ENCODE data around the gene CLTC. TPM values are rescaled to one million over a fixed set of nuclear protein-coding genes. Genes with fewer than 3 reads are reported as not detected.

The CLTC gene
- total and polyA plus RNA-seq, 7 experiments from 2014 or later = 31.2 to 174 (median 78.1) TPM

DNA sequence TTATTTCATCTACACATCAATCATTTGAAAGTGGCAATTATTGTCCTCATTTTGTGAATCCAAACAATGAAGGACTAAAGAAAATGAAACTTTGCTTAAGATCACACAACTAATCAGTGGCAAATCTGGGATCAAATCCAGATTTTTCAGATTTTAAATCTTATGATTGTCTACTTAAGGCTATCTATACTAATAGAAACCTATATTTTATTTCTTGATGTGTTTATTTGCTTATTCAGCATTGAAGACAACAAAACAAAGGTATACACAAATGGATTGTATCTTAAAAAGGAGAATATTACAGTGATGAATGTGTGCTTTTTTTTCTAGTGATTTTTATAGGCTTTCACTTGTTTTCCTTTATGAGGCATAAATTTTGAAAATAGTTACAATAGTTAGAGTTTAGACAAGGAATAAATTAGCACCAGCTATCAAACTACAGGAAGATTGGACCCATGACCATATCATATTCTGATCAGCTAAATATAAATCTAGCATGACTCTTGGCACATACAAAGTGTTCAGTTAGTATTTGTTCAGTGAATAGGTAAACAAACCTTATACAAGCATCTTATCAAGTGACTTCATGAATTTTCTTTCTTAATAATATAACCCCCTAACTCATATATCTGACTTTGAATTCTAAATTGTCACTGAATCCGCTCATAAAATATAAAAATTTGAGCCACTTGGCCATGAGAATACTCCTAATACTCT is 108.3 kb downstream of the CLTC start:
- ChIA-PET CTCF (no interaction called here), POLR2A (no interaction called here)
- Histone ChIP-seq H3K27me3 (ENCODE audit: control insufficient read depth in 2 of 2, insufficient read depth in 2 of 2, low read length in 2 of 2) (no peaks in the 10 kb centered on the region), H3K4me1 (ENCODE audit: control insufficient read depth in 2 of 2, insufficient read depth in 2 of 2, low read length in 2 of 2) (peaks cover 0 to 8% of the 10 kb centered on the region in 2 donors), H3K4me3 (ENCODE audit: low read length) (no peak overlapping the region), H3K36me3 (ENCODE audit: control insufficient read depth in 2 of 3, insufficient read depth in 3 of 3, low read length in 3 of 3) (peaks cover 0 to 3% (median 0%) of the 10 kb centered on the region in 3 experiments), H3K9me3 (ENCODE audit: control insufficient read depth in 2 of 3, low read length in 3 of 3) (no peaks in the 10 kb centered on the region), H3K27ac (ENCODE audit: low read depth, low read length) (no peak overlapping the region)
- Mint-ChIP-seq H3K4me3 (no peak overlapping the region), H3K9me3 (no peaks in the 10 kb centered on the region), H3K27me3 (no peaks in the 10 kb centered on the region), H3K27ac (no peak overlapping the region), H3K4me1 (peaks cover 12 to 36% (median 29%) of the 10 kb centered on the region in 7 donors), H3K36me3 (peaks cover 0 to 14% (median 4%) of the 10 kb centered on the region in 5 donors)
- DNase-seq = no peak
- intact Hi-C loops (cut with micrococcal nuclease) = no loop called here
- ATAC-seq = no peak

DNA sequence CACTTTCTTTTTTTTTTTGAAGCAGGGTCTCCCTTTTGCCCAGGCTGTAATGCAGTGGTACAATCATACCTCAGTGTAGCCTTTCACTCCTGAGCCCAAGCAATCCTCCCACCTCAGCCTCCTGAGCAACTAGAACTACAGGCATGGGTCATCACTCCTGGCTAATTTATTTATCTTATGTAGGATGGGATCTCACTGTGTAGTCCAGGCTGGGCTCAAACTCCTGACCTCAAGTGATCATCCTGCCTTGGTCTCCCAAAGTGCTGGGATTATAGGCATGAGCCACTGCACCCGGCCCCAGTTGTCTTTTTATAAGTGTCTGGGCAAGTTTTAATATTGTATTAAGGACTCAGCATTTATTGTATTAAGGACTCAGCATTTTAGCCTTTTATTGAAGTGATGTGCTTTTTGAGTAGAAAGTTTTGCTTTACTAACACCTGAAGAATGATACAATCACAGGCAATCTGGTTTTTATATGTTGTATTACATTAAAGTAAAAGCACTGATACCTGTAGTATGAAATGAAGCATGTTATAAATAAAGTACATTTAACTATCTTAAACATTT is 110.7 kb downstream of the CLTC start:
- ChIA-PET POLR2A (no interaction called here), CTCF (no interaction called here)
- Mint-ChIP-seq H3K27me3 (no peaks in the 10 kb centered on the region), H3K27ac (peak overlapping the region in 2 of 9 donors; percentile 5 to 33), H3K9me3 (no peaks in the 10 kb centered on the region), H3K4me3 (no peak overlapping the region), H3K36me3 (peaks cover 0 to 12% (median 7%) of the 10 kb centered on the region in 5 donors), H3K4me1 (peaks cover 0 to 24% (median 18%) of the 10 kb centered on the region in 7 donors)
- Histone ChIP-seq H3K27ac (ENCODE audit: low read depth, low read length) (no peak overlapping the region), H3K36me3 (ENCODE audit: control insufficient read depth in 2 of 3, insufficient read depth in 3 of 3, low read length in 3 of 3) (peaks cover 0 to 13% (median 3%) of the 10 kb centered on the region in 3 experiments), H3K27me3 (ENCODE audit: control insufficient read depth in 2 of 2, insufficient read depth in 2 of 2, low read length in 2 of 2) (no peaks in the 10 kb centered on the region), H3K9me3 (ENCODE audit: control insufficient read depth in 2 of 3, low read length in 3 of 3) (no peaks in the 10 kb centered on the region), H3K4me3 (ENCODE audit: low read length) (no peak overlapping the region), H3K4me1 (ENCODE audit: control insufficient read depth in 2 of 2, insufficient read depth in 2 of 2, low read length in 2 of 2) (peaks cover 0 to 8% of the 10 kb centered on the region in 2 donors)
- intact Hi-C loops (cut with micrococcal nuclease) = no loop called here
- ATAC-seq (no peak), DNase-seq (no peak)

DNA sequence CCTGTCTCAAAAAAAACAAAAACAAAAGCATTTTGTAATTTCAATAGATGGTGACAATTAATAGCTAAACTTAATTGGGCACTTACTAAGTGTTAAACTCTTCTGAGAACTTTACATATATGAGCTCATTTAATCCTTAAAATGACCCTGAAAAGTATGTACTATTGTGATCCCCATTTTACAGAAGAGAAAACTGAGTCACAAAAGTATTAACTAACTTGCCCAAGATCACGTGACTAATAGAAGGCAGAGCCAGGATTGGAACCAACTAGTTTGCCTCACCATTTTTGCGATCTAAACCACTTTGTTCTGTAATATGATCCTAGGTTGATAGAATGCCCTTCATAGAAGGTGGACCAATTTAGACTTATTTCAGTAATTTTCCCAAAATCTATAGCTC is 114.0 kb downstream of the CLTC start:
- Histone ChIP-seq H3K27me3 (ENCODE audit: control insufficient read depth in 2 of 2, insufficient read depth in 2 of 2, low read length in 2 of 2) (no peaks in the 10 kb centered on the region), H3K4me1 (ENCODE audit: control insufficient read depth in 2 of 2, insufficient read depth in 2 of 2, low read length in 2 of 2) (peaks cover 0 to 8% of the 10 kb centered on the region in 2 donors), H3K4me3 (ENCODE audit: low read length) (no peak overlapping the region), H3K9me3 (ENCODE audit: control insufficient read depth in 2 of 3, low read length in 3 of 3) (no peaks in the 10 kb centered on the region), H3K27ac (ENCODE audit: low read depth, low read length) (no peak overlapping the region), H3K36me3 (ENCODE audit: control insufficient read depth in 2 of 3, insufficient read depth in 3 of 3, low read length in 3 of 3) (peaks cover 0 to 26% (median 7%) of the 10 kb centered on the region in 3 experiments)
- H3K36me3 Mint-ChIP-seq = peaks cover 3 to 16% (median 10%) of the 10 kb centered on the region in 5 donors
- no peak overlapping the region for H3K27ac Mint-ChIP-seq
- ChIA-PET POLR2A (interaction anchor here (0.6 kb wide), 1 partner anchor 36 kb away, joined by 3 read pairs; no protein-coding TSS in a partner anchor), CTCF (no interaction called here)
- ATAC-seq (no peak), DNase-seq (no peak)
- intact Hi-C loops (cut with micrococcal nuclease) = no loop called here
- H3K9me3 Mint-ChIP-seq = no peaks in the 10 kb centered on the region
- H3K4me1 Mint-ChIP-seq = peaks cover 0 to 11% (median 9%) of the 10 kb centered on the region in 7 donors
- no peaks in the 10 kb centered on the region for H3K27me3 Mint-ChIP-seq
- H3K4me3 Mint-ChIP-seq = no peak overlapping the region

DNA sequence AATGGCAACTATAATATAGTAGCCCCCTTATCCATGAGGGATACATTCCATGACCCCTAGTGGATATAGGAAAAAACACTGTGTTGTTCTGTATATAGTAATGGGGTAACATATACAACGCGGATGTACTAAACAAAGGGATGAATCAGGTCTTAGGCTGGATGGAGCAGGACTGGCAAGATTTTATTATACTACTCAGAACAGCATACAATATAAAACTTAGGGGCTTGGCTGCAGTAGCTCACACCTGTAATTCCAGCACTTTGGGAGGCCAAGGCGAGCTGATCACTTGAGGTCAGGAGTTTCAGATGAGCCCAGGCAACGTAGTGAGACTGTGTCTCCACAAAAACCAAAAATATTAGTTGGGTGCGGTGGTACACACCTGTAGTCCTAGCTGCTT is 114.5 kb downstream of the CLTC start:
- no peak overlapping the region for H3K27ac ChIP-seq (ENCODE audit: low read depth, low read length)
- H3K27me3 Mint-ChIP-seq = no peaks in the 10 kb centered on the region
- ATAC-seq (no peak), DNase-seq (no peak)
- no peaks in the 10 kb centered on the region for H3K9me3 ChIP-seq (ENCODE audit: control insufficient read depth in 2 of 3, low read length in 3 of 3)
- CTCF ChIA-PET = interaction anchor here (0.7 kb wide), 1 partner anchor 16 kb away, joined by 3 read pairs; no protein-coding TSS in a partner anchor
- intact Hi-C loops (cut with micrococcal nuclease) = no loop called here
- no peaks in the 10 kb centered on the region for H3K9me3 Mint-ChIP-seq
- H3K4me3 ChIP-seq (ENCODE audit: low read length) = no peak overlapping the region
- H3K4me3 Mint-ChIP-seq = no peak overlapping the region
- H3K4me1 Mint-ChIP-seq = peaks cover 0 to 10% (median 8%) of the 10 kb centered on the region in 7 donors
- POLR2A ChIA-PET = interaction anchor here (0.6 kb wide), 1 partner anchor 37 kb away, joined by 3 read pairs; no protein-coding TSS in a partner anchor
- peaks cover 3 to 16% (median 10%) of the 10 kb centered on the region in 5 donors for H3K36me3 Mint-ChIP-seq
- no peaks in the 10 kb centered on the region for H3K27me3 ChIP-seq (ENCODE audit: control insufficient read depth in 2 of 2, insufficient read depth in 2 of 2, low read length in 2 of 2)
- H3K36me3 ChIP-seq (ENCODE audit: control insufficient read depth in 2 of 3, insufficient read depth in 3 of 3, low read length in 3 of 3) = peaks cover 0 to 26% (median 7%) of the 10 kb centered on the region in 3 experiments
- H3K4me1 ChIP-seq (ENCODE audit: control insufficient read depth in 2 of 2, insufficient read depth in 2 of 2, low read length in 2 of 2) = peaks cover 0 to 8% of the 10 kb centered on the region in 2 donors
- no peak overlapping the region for H3K27ac Mint-ChIP-seq

DNA sequence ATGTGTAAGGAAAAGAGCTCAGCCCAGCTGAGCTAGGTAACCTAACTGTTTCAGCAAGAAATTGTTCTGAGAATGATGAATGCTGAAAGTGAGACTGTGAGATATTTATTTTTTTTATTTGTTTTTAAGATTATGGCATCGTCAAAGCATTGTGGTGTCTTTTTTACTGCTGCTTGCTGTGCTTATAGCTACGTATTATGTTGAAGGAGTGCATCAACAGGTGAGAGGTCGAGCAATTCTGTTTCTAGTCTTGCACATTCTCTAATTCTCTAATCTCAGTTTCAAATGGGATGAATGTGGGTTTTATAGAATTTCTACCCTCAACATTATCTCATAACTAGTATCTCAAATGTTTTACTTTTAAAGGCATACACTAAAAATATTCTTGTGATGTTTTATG is 117.6 kb downstream of the CLTC start:
- POLR2A ChIA-PET = interaction anchor here (0.6 kb wide), 2 partner anchors 52 to 143 kb away, joined by 3 read pairs; no protein-coding TSS in a partner anchor
- intact Hi-C loops (cut with micrococcal nuclease) = no loop called here
- H3K9me3 ChIP-seq (ENCODE audit: control insufficient read depth in 2 of 3, low read length in 3 of 3) = no peaks in the 10 kb centered on the region
- peaks cover 4 to 26% (median 10%) of the 10 kb centered on the region in 3 experiments for H3K36me3 ChIP-seq (ENCODE audit: control insufficient read depth in 2 of 3, insufficient read depth in 3 of 3, low read length in 3 of 3)
- ATAC-seq (no peak), DNase-seq (no peak)
- H3K4me3 ChIP-seq (ENCODE audit: low read length) = no peak overlapping the region
- H3K4me1 Mint-ChIP-seq = peaks cover 0 to 2% (median 0%) of the 10 kb centered on the region in 7 donors
- H3K36me3 Mint-ChIP-seq = peaks cover 3 to 26% (median 21%) of the 10 kb centered on the region in 5 donors
- no peaks in the 10 kb centered on the region for H3K27me3 Mint-ChIP-seq
- H3K4me1 ChIP-seq (ENCODE audit: control insufficient read depth in 2 of 2, insufficient read depth in 2 of 2, low read length in 2 of 2) = no peaks in the 10 kb centered on the region
- H3K27ac ChIP-seq (ENCODE audit: low read depth, low read length) = no peak overlapping the region
- H3K27ac Mint-ChIP-seq = no peak overlapping the region
- CTCF ChIA-PET = interaction anchor here (0.6 kb wide), 1 partner anchor 201 kb away, joined by 4 read pairs; no protein-coding TSS in a partner anchor
- H3K4me3 Mint-ChIP-seq = no peak overlapping the region
- H3K27me3 ChIP-seq (ENCODE audit: control insufficient read depth in 2 of 2, insufficient read depth in 2 of 2, low read length in 2 of 2) = no peaks in the 10 kb centered on the region
- no peaks in the 10 kb centered on the region for H3K9me3 Mint-ChIP-seq

DNA sequence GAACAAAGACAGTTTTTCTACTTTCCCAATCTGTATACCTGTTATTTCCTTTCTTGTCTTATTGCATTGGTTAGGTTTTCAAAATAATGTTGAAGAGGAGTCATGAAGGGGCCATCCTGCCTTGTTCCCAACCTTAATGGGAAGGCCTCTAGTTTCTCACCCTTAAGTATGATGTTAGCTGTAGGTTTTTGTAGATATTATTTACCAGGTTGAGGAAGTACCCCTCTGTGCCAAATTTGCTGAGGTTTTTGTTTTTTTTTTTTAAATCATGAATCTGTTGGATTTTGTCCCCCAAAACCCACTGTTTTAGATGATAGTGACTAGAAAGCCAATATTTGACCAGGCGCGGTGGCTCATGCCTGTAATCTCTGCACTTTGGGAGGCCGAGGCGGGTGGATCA is 124.1 kb downstream of the CLTC start:
- no peak for DNase-seq
- no peak overlapping the region for H3K27ac Mint-ChIP-seq
- no peak overlapping the region for H3K4me3 Mint-ChIP-seq
- intact Hi-C loops (cut with micrococcal nuclease) = no loop called here
- ChIA-PET CTCF (no interaction called here), POLR2A (no interaction called here)
- H3K27me3 Mint-ChIP-seq = no peaks in the 10 kb centered on the region
- Histone ChIP-seq H3K9me3 (ENCODE audit: control insufficient read depth in 2 of 3, low read length in 3 of 3) (no peaks in the 10 kb centered on the region), H3K4me1 (ENCODE audit: control insufficient read depth in 2 of 2, insufficient read depth in 2 of 2, low read length in 2 of 2) (no peaks in the 10 kb centered on the region), H3K36me3 (ENCODE audit: control insufficient read depth in 2 of 3, insufficient read depth in 3 of 3, low read length in 3 of 3) (peaks cover 3 to 11% (median 4%) of the 10 kb centered on the region in 3 experiments), H3K27me3 (ENCODE audit: control insufficient read depth in 2 of 2, insufficient read depth in 2 of 2, low read length in 2 of 2) (no peaks in the 10 kb centered on the region), H3K4me3 (ENCODE audit: low read length) (no peak overlapping the region), H3K27ac (ENCODE audit: low read depth, low read length) (no peak overlapping the region)
- peaks cover 0 to 11% (median 0%) of the 10 kb centered on the region in 7 donors for H3K4me1 Mint-ChIP-seq
- H3K36me3 Mint-ChIP-seq = peaks cover 3 to 27% (median 25%) of the 10 kb centered on the region in 5 donors
- peaks cover 0 to 7% (median 0%) of the 10 kb centered on the region in 11 donors for H3K9me3 Mint-ChIP-seq
- ATAC-seq = no peak

Data from naive thymus-derived CD4-positive, alpha-beta T cell (primary cell).